ENCODE results near the gene CTIF.

Gene CTIF

GRCh38 chr18:48819781-48820482 is 281.1 kb downstream of the CTIF start:
- DNase-seq (ENCODE audit: low spot score), result no peak

DNA sequence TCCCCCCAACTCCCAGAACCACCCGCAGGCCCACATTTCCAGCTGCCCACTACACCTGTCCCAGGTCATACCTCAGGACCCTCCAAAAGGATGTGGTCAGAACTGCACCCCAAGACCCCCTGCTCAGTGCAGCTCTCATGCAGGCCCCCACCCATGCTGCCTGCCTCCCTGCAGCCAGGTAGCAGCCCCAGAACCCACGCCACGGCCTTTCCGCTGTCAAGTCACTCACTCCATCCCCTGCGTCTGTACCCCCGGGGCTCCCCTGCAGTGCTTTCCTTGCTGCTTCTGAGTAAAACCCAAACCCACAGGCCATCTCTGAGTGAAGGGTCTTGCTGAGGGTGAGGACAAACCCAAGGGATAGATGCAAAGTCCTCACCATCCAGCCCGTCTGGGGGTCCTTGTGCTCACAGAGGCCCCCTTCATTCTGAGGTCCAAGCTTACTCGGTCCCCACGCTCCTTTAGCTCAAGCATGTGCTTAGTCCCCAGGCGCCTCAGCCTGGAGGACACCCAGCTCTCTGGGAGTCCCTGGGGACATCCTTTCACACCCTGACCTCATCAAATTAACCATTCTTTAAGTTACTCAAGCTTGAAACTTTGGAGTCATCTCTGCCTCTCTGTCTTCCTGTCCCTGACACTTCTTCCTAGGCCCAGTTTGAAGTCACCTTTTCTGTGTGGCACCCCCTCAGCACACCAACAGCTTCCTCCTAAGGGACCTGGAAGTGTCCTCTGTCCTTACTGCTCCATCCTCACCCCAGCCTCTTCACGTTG is 281.8 kb downstream of the CTIF start:
- DNase-seq (ENCODE audit: low spot score), result no peak

DNA sequence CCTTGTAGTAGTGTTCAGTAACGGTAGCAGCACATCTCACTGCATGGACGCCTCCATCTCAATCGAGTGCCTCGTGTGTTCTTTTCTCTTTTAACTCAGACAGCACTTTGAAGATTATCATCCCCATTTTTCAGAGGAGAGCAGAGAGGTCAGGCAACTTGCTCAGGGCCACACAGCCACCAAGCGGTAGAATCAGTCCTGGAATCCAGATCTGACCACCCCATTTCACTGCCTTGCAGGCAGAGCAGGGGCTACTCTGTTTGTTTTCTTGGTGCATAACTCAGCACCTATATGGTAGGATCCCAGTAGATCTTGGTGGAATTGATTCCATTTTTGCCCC is 282.4 kb downstream of the CTIF start:
- no peak for DNase-seq (ENCODE audit: low spot score)

- no peak for DNase-seq (ENCODE audit: low spot score)
These were observed 283.0 kb downstream of the CTIF start for GRCh38 chr18:48821845-48822244.

GRCh38 chr18:48824231-48824970 is 285.6 kb downstream of the CTIF start:
- DNase-seq (ENCODE audit: low spot score), result no peak

GRCh38 chr18:48825101-48825745 is 286.4 kb downstream of the CTIF start:
- DNase-seq (ENCODE audit: low spot score), result no peak

GRCh38 chr18:48826271-48826670 is 287.4 kb downstream of the CTIF start:
- no peak for DNase-seq (ENCODE audit: low spot score)

DNA sequence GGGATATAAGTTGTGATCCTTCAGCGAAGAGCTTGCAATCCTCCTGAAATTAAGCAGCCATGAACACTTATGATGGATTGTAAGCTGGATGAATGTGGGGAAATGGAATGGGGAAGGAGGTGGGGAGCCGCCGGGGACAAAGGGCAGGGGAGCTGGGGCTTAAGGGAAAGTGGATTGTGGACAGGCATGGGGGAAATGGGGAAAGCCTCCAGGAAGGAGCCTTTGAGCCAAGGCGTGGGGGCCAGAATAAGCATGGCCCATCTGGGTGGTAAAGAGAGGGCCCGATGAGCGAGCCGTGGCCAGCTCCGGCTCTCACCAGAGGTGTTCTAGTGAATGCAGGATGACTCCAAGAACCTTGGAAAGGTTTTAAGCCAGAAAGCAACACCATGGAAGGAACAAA is 288.0 kb downstream of the CTIF start:
- DNase-seq (ENCODE audit: low spot score), result no peak

GRCh38 chr18:48827291-48828193 is 288.7 kb downstream of the CTIF start:
- DNase-seq (ENCODE audit: low spot score), result no peak

- DNase-seq (ENCODE audit: low spot score), result no peak
These were observed 289.3 kb downstream of the CTIF start for GRCh38 chr18:48828194-48828545.

GRCh38 chr18:48828691-48829442 is 290.0 kb downstream of the CTIF start:
- no peak for DNase-seq (ENCODE audit: low spot score)

DNA sequence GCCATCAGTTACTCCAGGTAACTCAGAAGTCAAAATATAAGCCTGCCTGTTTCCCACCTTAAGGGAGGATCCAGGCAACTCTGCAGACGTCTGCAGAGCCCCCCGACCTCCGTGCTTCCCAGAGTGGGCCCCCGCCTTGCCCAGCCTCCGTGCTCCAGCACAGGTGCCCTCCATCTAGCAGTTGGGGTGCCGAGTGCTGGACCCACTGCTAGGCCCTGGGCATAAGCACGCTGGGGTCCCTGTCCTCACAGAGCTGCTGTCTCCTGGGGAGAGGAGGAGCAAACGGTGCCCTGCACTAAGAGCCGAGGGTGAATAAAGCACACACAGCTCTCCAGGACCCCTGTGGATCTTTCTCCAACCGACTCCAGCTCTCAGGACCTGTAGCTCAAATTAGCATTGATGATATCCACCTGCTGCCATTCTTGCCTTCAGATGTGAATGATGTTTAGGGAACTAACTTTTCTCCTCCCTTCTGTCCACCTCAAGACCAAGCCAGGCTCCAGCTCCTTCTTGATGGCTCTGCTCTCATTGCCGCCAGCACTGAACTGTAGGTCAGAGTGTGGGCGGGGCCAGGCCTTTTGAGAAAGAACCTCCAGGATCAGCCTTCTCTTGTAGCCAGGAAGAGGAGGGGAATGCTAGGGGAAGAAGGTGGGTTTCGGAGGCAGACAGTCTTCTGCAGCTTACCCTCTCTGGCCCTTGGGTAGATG is 290.8 kb downstream of the CTIF start:
- DNase-seq (ENCODE audit: low spot score), result no peak

DNA sequence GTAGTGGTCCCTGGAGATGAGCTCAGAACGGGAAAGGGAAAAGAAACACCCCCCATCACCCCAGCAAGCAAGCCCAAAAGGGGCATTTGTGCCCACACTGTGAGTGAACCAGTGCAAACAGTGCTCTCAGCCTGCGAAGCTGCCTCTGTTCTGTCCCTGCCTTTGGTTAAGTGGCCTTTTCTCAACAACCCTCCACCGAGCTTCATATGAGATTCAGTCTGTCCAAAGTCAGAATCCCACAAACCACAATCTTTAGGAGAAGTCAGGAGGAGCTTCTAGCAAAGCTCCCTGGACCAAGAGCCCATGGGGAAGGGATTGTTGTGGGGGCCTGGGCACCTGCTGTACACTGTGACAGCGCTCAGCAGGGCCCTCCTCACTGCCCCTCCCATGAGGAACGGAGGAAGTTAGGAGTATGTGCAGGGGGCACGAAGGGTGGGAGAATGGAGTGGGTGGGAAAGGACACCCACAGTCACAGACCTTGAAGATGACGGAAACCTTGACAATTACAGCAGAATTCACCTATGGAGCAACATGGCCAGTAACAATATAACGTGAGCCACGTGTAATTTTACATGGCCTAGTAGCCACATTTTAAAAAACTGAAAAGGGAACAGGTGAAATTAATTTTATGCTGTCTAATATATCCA is 292.4 kb downstream of the CTIF start:
- DNase-seq (ENCODE audit: low spot score), result no peak

DNA sequence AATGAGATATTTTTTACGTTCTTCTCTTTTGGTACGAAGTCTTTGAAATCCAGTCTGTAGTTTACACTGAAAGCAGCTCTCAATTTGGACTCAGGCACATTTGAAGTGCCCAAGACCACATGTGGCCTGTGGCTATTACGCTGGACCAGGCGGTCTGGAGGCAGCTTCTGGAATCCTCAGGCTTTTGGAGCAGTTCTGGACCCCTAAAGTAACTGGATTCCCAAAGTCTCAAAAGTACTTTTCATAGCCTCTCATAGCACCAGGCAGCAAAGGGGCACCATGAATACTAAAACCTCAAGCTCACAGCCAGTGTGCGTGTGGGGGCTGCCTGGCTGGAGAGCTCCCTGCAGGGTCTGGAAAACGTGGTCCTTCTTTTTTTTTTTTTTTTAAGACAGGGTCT is 293.0 kb downstream of the CTIF start:
- DNase-seq (ENCODE audit: low spot score), result no peak

DNA sequence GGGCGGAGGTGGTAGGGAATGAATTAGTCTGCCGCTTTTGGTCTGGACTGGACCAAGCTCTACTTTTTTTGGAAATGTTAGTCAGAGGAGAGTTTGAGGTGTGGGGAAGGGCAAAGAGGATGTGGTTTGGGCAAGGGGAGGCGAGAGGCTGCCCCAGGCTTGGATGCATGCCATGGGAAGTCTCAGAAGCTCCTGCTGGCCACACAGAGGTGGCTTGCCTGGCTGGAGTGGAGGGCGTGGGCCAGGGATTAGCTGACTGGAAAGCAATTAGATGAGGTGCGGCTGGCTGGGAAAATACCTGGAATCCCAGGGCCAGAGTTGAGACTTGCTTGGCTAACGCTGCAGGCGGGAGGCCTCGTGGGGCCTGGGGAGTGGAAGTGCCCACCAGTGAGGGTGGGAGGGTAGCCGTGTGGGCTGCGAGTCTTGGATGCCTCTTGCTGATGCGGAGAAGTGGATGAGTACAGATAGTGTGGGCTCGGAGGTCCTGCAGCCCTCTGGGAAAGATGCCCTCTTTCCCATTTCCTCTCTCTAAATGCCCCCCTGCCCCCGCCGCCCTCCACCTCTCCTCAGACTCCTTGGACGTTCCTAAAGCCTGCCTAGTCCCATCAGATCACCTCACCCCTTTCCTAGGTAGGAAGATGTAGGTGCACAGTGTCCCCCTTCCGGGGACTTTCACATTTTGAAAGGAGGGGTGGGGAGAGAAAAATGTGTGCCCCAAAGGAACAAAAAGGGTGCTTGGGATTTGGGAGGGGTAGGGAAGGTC is 294.3 kb downstream of the CTIF start:
- no peak for DNase-seq (ENCODE audit: low spot score)

- no peak for DNase-seq (ENCODE audit: low spot score)
These were observed 295.0 kb downstream of the CTIF start for GRCh38 chr18:48833701-48834412.

DNA sequence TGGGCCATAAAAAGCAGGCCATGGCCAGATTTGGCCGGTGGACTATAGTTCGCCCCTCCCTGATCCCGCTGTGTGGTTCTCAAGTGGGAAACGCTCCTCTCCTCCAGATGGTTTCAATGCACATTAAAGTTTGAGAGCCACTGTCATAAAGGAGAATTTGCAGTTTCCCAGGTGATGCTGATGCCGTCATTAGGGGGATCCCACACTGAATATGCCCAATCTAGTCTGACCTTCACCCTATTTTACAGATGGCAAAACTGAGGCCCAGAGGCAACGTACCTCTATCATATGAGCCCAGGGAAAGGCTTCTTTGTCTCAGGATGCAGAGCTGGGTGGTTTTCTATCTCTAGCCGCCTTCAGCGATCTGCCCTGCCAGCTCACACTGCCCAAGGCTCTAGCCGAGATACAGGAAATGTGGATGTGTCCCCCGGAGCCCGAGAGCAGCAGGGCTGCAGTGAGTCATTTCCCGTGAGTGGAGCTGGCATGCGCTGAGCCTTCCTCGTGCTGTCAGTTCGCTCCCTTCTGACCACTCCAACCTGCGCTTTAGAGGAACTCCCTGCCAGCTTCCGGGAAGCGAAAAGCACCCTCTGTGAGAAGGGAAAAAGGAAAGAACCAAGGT is 295.7 kb downstream of the CTIF start:
- no peak for DNase-seq (ENCODE audit: low spot score)

DNA sequence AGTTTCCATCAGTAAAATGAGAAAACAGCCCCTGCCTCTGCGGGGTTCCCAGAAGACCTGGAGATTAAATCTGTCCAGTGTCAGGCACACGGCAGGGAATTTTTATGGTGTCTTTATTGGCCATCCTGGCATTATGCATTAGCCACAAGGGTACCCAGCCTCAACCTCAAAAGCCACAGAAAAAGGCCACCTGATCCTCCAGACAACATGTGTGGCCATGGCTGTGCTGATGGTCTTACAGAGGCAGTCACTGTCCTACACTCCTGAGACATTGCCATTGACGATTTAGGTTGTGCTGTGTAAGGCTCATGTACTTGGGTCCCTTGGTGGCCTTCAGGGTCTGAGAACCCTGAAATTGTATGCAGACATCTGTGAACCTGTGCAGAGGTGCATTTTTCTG is 296.3 kb downstream of the CTIF start:
- DNase-seq (ENCODE audit: low spot score), result no peak

Data from hematopoietic multipotent progenitor cell treated with erythropoietin and hydrocortisone succinate and interleukin-3 and kit ligand, for 17 days (in vitro differentiated cells).